ENCODE data around the gene TTLL3. TPM values are rescaled to one million over a fixed set of nuclear protein-coding genes. Genes with fewer than 3 reads are reported as not detected.

The TTLL3 gene
- total RNA-seq, 1 donor from 2014 or later = 9.7 TPM

DNA sequence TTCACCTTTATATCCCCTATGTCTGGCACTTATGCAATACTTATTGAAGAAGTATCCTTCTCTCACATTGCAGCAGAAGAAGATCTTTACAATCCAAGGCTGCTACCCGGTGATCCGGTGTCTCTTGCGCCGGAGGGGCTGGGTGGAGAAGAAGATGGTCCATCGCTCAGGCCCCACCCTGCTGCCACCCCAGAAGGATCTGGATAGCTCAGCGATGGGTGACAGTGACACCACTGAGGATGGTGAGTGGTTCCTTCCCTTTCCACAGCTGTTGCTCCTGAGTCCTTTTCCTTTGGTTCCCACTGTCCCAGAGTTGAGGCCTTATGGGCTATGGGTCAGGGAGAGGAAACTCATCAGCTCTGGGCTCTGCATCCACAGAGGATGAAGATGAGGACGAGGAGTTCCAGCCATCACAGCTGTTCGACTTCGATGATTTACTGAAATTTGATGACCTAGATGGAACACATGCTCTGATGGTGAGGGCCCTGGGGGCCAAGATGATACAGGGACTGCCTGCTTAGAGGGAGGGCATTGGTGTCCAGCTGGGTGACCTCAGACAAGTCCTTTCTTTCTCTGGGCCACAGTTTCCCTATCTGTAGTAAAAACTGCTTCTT, 2.9 kb downstream of the TTLL3 start:
- H3K4me3 ChIP-seq (ENCODE audit: low read depth, low read length) = no peak overlapping the region
- TF ChIP-seq, protein P1, sequence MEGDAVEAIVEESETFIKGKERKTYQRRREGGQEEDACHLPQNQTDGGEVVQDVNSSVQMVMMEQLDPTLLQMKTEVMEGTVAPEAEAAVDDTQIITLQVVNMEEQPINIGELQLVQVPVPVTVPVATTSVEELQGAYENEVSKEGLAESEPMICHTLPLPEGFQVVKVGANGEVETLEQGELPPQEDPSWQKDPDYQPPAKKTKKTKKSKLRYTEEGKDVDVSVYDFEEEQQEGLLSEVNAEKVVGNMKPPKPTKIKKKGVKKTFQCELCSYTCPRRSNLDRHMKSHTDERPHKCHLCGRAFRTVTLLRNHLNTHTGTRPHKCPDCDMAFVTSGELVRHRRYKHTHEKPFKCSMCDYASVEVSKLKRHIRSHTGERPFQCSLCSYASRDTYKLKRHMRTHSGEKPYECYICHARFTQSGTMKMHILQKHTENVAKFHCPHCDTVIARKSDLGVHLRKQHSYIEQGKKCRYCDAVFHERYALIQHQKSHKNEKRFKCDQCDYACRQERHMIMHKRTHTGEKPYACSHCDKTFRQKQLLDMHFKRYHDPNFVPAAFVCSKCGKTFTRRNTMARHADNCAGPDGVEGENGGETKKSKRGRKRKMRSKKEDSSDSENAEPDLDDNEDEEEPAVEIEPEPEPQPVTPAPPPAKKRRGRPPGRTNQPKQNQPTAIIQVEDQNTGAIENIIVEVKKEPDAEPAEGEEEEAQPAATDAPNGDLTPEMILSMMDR (conservative IDR thresholded peaks at IDR 0.05; ENCODE audit: low read depth, low read length) = no peak
- DNase-seq (ENCODE audit: low read depth) = no peak

- no peak overlapping the region for H3K4me3 ChIP-seq (ENCODE audit: low read depth, low read length)
- no peak for DNase-seq (ENCODE audit: low read depth)
- TF ChIP-seq, protein P1 (conservative IDR thresholded peaks at IDR 0.05; ENCODE audit: low read depth, low read length) = no peak
Measured at GRCh38 chr3:9815986-9816385, 5.9 kb downstream of the TTLL3 start.

DNA sequence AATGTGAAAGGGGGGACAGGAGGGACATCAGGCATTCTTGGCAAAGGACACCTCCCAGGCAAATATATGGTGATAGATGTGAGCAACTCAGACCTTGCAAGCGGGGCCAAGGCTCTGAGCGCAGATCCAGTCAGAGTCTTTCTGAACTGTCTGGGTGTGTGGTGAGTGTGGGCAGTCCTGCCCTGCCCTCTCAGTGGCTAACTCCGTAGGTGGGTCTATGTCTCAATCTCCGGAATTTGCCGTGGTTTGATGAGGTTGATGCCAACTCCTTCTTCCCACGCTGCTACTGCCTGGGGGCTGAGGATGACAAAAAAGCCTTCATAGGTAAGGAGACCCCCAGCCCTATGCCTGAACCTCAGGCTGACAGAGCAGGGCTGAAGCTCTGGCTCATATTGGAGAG, 7.4 kb downstream of the TTLL3 start:
- no peak for DNase-seq (ENCODE audit: low read depth)
- TF ChIP-seq, protein P1 (conservative IDR thresholded peaks at IDR 0.05; ENCODE audit: low read depth, low read length) = no peak
- H3K4me3 ChIP-seq (ENCODE audit: low read depth, low read length) = no peak overlapping the region

GRCh38 chr3:9818666-9819335, 8.7 kb downstream of the TTLL3 start:
- TF ChIP-seq, protein P1 (conservative IDR thresholded peaks at IDR 0.05; ENCODE audit: low read depth, low read length) = no peak
- no peak for DNase-seq (ENCODE audit: low read depth)
- no peak overlapping the region for H3K4me3 ChIP-seq (ENCODE audit: low read depth, low read length)

GRCh38 chr3:9820543-9820942, 10.5 kb downstream of the TTLL3 start:
- TF ChIP-seq, protein P1 (conservative IDR thresholded peaks at IDR 0.05; ENCODE audit: low read depth, low read length) = no peak
- no peak overlapping the region for H3K4me3 ChIP-seq (ENCODE audit: low read depth, low read length)
- no peak for DNase-seq (ENCODE audit: low read depth)

DNA sequence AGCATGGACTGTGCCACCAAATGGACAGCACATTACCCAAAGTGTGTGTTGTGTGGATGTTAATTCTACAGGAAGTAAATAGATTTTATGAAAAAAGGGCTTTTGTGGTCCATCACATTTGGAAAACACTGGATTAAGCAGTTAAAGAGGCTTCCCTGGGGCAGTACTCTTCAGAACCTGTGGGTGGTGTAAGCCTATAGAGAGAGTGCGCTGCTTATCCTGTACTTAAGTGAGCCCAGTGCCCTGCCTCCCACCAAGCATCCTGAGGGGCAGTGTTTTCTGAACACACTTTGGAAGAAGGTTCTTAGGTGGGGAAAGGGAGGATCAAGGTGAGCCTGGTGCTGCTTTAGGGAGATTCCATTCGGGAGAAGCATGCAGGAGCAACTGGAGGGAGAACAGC, 10.9 kb downstream of the TTLL3 start:
- no peak overlapping the region for H3K4me3 ChIP-seq (ENCODE audit: low read depth, low read length)
- TF ChIP-seq, protein P1 (conservative IDR thresholded peaks at IDR 0.05; ENCODE audit: low read depth, low read length) = peak; percentile 39
- no peak for DNase-seq (ENCODE audit: low read depth)
